Stimulated activated CD4-positive, alpha-beta T cell treated with anti-CD3 and anti-CD28 coated beads, Interleukin-4, amount 100 ng/mL, for 1 hour (primary cell): ENCODE measurements around the gene RREB1.
"Not testable (repeated sequence)": the region's sequence is repeated elsewhere in the genome, so short reads cannot be mapped to it uniquely, and the experiment has no call there.

ENCODE experiments used
- DNase-seq: peaks from one replicate; pipeline ENCODE4 v3.0.0-alpha.2; 2020

The RREB1 gene

DNA sequence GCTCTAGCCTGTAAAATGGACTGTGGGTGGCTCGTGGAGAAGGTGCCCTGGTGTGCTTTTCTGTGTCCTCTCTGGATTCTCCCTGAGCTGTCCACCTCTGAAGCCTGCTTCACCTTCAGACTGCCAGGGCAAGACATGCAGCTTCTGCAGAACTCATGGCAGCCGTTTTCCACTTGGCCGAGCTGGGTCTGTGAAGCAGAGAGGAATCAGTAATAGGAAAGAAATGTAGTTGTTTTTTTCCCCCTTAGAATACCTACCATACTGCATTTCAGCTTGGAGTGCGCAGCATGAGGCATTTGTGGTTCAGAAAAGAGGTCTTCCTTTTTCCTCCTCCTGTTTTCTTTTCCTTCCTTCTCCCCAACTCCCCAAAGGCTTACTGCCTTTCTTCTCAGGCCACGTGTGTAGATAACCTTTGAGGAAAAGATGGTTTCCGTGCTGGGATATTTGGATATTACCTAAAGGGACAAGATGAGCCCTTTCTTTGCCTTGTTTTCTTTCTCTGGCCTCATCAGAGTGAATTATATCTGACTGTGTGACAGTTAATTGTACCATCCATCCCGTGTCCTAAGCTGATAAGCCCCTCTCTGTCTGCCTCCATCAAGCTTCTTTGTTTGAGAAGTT, 39.4 kb downstream of the RREB1 start:
- no peak for DNase-seq

DNA sequence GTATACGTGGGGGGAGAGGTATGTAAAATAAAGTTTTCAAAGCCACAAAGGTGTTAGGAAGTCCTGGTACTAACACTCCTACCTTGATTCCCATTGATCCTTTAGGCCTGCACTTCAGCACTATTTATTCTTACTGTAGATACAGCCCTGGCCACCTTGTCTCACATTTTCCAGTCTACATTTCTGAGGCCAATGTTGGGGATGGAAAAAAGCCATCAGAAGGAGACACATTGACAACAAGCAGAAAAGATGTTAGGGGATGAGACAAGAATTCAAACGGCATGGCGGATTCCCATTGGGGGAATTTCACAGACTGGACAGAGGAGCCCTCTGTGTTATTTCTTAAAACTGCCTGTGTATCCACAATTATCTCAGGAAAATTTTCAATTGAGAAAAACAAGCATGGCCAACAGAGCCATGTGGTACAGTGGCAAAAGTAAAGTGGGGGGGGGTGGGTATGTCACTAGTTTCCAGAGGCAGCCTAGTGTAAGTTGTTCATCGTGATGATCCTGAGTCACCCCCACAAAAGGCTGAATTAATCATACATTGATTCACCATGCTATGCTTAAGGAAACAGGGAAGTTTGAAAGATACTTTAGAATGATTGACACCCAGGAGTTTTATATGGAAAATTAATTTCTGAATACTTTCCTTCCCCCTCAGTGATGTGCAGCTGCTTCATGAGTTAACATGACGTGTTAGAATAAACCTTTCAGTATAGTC, 40.5 kb downstream of the RREB1 start:
- no peak for DNase-seq

DNA sequence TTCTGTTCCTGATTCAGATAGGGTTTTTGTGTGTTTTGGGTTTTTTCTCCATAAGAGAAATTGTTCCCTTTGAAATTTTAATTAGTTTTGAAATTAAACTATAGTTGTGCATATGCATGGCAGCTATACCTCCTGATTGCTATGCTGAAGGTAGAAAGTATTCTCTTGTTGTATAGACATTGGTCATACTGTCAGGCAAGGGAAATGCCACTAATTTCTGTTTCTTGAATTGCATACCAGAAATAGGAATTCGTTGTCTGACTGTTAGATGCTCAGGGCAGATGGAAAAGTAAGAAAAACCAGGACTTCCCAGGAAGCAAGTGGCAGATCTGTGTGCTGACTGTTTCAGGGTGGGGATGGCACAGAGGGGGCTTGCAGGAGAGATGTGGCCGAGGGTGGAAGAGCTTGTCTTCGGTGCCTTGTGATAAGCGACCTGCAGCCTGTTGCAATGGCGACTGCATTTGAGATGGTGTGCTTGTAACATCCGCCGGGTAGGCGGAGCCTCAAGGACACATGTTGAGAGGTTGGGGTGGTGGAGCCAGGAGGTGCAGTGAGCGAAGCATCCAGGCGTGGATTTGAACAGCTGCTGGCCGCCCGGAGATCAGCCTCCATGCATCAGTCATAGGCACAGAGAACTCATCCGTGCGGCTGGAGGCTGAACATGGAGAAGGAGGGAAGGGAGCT, 42.8 kb downstream of the RREB1 start:
- DNase-seq = no peak

DNA sequence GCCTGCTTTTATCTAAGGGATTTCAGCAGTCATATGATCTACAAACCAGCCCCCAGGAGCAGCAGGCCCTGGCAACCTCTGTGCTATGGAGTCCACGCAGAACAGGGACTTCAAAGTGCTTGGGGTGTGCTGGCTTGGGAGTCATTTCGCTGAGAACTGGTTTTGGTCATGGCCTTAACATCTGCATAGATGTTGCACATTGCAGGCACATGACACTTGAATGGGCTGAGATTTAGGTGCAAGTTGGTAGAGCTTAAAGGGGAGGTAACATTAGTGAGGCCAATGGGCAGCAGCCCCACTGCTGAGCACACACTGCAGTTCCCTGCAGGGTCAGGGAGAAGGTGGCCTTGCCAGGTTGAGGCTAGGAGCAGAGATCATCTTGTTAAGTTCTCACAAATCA, 43.6 kb downstream of the RREB1 start:
- no peak for DNase-seq

DNA sequence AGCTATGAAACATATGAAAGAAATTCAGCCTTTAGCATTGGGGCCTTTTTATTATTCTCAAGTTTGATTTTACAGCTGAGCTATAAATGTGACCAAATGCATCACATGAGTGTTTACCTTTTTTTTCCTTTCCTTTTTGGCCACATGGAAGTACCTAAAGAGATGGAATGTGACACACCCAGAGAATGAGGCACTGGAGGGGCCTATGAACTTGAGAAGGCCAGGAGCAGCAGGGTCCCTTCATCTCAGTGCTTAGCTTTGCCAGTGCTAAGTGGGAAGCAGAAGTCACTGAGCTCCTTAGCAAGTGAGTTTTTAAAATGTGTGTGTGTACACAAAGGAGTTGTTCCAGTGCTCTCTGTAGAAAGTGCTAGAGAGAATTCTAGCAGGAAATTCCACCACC, 44.7 kb downstream of the RREB1 start:
- no peak for DNase-seq

DNA sequence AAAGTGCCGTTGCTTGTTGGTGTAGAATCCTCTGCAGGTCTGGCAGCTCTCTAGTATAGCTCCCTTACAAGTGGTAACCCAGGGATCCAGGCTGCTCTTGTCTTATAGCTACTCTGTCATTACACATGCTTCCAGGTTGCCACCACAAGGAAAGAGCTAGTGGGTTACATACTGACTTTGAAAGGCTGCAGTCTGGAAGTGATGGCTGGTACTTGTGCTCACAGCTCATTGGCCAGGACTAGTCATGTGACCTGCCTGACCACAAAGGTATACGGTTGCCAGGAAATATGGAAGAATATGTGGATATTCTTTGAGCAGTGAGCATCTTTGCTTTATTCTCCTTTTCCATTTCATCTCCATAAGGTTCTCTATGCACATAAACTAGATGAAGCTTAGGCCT, 46.0 kb downstream of the RREB1 start:
- DNase-seq = no peak

DNA sequence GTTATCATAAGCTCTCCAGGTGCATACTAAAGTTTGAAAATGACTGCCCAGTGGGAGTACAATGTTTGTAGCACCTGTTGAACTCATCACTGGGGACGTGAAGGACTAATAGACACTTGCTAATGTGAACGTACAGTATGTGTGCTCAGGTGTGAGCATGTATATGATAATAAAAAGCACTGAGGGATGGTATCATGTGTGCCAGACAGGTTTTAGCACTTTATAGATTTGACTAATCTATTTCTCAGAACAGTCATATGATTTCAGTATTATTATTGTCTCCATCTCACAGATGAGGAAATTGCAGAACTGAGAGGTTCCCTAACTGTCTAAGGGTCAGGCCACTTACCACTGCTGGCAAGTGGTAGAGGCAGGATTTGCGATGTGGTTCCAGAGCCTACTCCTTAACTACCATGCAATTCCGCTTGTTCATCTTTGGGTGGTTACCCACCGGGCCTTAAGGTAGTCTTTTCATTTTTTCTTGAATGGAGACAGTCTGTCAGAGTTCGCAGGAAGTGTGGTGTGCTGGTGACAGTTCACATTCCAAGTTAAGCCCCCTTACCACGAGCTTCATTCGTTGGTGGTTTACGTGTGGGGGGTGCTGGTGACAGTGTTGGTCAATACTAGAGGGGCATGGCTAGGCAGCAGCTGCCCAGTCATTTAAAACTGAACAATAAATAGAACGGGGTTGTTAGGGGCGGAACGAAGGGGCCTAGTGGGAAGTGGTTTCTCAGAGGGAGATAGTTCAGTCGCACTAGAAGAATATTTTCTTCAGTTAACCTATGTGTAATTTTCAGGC, 46.8 kb downstream of the RREB1 start:
- no peak for DNase-seq

DNA sequence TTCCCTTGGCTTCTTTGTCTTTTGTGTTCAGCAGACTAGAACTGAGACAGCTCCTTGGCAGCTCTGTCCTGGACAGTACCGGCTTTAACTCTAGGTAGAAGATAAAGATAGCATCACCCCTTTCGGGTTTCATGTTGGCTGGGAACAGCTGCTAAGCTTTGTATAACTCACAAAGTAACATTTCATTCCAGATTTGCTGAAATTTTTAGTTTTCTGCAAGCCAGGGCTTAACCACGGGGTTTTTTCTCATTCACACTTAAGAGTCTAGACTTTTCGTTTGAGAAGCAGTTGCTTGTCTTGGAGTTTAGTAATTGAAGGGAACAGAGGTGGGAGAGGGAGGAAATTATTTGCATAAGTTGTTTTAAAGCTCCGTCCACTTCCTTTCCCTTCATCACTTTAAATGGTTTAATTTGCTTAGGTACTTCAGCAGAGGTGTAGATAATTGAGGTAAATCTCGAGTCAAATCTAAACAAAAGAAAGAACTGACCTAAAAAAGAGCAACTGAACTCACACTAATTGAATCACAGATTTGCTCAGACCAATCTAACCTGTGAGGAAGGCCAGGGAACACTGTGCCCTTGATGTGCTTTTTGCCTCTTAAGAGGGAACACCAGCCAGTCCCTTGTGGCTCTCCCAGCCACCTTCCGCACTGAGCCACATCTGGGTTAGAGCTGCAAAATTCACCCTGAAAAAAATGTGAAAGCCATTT, 48.3 kb downstream of the RREB1 start:
- DNase-seq = no peak

DNA sequence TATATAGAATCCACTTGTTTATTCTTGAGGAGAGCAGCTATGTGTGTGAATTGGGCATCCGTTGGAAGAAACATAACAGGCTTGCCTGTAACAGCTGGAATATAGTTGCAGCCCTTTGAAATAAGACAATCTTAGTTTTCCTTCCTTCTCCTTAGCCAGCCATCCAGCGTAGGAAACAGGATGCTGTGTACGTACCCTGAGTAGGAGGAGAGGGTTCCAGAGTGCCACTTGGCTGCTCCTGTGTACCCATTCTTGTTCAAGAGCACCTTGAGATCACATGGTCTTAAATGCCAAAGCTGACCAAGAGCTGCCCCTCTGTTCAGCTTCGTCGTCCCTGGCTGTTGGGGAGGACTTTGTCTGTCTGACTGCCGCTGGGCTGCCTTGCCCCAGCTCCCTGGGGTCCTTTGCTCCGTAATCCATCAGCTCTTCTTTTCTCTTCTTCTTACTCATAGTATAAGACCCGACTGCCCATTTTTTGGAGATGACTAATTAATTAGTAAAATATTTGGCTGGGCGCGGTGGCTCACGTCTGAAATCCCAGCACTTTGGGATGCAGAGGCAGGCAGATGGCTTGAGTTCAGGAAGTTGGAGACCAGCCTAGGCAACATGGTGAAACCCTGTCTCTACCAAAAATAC, 49.0 kb downstream of the RREB1 start:
- no peak for DNase-seq

DNA sequence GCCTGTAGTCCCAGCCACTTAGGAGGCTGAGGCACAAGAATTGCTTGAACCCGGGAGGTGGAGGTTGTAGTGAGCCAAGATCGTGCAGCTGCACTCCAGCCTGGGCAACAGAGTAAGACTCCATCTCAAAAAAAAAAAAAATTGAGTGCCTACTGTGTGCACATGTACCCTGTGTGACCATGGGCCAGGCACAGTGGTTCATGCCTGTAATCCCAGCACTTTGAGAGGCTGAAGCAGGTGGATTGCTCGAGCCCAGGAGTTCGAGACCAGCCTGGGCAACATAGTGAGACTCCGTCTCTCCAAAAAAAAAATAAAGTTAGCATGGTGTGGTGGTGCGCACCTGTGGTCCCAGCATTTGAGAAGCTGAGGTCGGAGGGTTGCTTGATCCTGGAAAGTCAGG, 49.5 kb downstream of the RREB1 start:
- DNase-seq = not testable (repeated sequence)

DNA sequence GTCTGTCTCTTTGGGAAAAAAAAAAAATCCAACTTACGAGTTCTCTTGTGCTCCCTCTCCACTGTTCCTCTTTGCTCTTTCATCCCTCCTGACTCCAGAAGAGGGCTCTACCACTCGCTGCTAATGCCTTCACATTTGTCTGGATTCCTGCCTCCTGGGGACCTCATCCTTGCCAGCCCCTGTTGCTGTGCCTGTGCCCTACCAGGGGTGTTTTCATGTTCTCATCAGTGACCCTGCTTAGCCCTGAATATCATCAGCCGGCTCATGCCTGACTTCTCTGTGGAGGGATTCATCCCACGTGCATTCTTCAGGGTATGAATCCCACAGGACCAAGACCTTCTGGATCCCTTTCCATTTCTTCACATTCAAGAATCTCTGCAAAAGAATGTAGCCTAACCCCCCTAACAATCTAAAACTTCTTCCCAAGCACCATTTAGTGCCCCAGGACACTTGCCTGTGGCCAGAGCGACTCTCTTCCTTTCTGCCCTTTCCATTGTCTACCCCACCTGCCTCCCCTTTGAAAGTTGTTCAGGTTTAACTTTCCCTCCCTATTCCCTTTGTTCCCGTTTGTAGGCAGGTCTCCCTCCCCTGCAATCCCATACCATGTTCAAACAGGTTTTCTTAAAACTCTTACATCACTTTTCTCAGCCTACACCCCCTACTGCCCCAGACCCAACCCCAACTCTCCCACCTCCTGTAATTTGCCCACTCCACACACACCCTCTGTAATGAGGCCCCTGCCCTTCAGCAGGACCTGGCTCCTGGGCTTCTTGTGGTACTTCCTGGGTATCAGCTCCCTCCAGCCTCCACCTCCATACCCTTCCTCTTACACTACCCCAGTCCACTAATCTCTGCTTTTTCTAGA, 50.2 kb downstream of the RREB1 start:
- DNase-seq = no peak

DNA sequence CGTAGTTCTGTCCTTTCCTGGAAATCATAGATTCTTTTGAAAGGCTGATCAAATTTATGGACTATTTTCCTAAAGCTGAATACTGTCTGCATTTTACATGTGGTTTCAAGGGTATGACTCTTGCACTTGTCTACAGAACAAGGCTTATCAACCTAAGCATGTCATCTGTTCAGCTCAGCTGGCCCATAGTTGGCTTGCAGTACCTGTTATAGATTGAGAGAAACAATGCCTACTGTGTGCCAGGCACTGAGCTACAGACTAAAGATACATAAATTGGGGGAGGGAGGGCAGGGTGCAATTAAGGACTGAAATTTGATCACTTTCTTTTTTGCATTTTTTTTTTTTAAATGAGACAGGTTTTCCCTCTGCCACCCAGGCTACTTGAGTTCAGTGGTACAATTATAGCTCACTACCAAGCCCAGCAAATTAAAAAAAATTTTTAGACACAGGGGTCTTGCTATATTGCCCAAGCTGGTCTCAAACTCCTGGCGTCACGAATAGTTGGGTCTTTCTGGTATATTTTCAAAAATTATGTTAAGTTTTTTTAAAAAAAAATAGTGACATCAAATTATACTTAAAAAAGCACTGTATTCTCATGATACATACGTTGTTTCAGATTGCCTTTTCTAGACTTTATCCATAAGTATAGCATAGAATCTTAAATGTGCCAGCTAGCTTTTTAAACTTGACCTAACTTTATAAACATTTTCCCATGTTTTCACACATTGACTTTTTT, 52.2 kb downstream of the RREB1 start:
- no peak for DNase-seq

DNA sequence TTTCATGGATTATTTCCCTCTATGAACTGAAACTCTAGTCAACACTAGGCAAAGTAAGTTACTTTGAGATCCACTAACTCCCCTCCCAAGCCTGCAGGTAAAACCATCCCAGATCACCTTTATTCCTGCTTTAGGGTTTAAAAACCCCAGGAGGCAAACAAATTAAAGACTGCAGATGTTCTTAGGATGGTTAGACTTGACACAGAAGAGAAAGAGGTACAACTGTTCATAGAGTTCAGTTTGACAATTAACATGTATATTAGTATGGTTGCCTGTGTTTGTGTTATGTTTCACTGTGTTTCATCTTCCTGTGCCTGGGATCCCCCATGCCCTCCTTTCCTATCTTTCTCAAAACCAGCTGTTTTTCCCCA, 53.5 kb downstream of the RREB1 start:
- DNase-seq = no peak

DNA sequence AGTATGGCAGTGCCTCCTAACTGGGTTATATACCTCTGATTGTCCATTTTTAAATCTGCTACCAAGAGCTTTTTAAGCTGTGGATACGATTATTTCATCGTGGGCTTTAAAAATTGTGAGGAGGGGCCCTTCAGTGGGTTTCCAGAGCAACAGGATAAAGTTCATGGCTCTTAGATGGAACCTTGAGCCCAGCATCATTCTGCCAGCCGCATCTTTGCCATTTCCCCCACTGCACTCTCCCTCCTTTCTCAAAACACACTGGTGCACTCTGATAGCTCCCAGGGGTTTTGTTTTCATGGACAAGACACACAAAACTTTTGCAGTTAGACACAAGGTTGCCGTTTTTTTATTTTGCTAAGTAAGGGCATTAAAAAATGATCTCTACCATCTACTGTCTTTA, 54.1 kb downstream of the RREB1 start:
- DNase-seq = no peak

DNA sequence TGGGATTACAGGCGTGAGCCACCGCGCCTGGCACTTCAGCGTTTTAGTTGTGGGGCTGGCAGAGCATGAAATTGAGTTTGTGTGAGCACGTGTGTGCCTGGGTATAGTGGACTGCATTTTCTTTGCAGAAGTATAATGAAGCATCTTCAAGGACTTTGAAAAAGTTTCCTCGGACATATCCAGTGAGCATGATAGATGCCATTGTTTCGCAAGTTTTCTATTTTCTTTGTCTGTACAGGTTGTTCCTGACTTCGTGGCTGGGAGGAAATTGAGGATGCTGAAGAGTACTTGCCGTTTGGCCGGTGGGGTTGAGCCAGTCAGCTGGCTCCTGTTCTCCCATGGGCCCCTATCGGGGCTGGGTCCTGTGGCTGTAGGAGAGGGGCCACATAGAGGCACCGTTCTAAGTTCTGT, 55.9 kb downstream of the RREB1 start:
- DNase-seq = no peak

DNA sequence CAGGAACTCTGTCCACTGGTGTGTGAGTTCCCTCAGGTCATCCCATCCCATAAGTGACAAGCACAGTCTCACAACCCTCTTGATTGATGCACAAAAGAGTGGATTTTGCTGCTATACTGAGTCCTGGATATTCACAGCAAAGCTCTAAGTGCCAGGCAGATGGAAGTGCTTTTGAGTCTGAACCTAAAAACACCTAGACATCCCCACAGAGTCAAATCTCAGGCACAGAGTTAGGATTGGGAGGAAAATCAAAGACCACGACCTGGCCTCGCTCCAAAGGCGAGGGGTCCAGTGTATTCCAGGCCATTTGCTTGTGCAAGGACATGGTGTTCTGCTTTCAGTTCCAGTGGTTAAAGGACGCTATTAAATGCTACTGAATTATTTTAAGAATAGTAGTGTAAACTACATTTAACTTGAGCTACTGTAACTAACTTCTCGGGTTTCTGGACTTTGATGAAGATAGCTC, 56.8 kb downstream of the RREB1 start:
- no peak for DNase-seq

DNA sequence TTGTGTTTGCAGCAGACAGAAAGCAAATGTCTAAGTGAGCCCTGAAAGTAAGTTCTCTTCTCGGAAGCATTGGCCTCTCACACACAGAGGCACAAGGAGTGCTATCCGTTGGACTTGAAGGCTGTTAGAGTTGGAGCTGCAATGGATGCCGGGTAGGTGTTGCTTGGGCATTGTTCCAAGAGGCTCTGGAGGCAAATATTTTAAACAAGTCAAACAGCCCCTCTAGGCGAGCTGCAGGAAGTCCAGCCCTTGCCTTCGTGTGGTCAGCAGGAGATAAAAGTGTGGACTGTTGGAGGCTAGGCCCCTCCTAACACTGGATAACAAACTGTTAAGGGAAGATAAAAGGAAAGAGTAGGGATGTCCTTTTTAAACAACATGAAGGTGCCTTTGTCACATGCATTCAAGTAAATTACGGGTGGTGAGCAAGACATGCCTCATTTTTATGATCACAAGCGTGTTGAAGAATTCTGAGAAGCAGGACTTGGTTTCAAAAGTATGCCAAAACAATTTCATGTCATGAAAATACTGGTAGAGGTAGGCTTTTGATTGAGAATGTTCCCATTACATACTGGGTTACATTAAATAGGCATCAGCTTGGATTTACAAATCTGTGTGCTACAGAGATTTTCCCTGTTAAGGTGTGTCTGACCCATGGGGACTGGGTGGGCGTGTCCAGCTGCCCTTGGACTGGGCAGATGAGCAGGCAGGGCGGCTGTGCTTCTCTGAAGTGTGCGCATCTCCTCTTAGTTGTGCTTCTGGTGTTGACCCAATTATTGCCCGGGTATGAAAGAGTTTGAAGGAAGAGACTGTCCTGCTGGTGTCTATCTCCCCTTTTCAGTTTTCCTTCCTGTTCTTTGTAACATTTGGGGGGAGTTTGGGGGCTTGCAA, 57.5 kb downstream of the RREB1 start:
- no peak for DNase-seq

DNA sequence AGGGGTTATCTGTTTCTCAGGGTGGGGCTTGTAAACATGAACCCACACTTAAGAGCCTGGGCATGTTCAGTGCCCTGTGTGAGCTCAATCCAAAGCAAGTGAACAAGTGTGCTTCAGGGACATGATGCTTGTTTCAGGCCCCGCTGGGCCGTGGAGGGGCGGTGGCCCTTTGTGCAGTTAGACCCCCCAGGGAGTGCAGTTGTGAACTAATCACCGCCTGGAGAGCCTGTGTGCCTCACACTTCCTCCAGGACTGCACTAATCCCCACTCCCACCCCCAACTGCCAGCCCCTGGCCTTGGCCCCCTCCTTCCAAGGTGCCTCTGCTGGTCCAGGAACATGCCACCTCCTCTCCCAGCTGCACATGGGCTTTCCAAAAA, 58.1 kb downstream of the RREB1 start:
- no peak for DNase-seq
